Bronchial epithelial cell (primary cell): ENCODE data around the gene POLR3G. TPM values are rescaled to one million over a fixed set of nuclear protein-coding genes. Genes with fewer than 3 reads are reported as not detected.

ENCODE experiments used
- DNase-seq: peaks from one replicate; pipeline ENCODE4 v3.0.0-alpha.2; 2010; ENCODE audit warnings: low read depth
- FAIRE-seq: peaks from 2 replicates; lab custom pipeline; 2011; peaks lifted over from hg19 to GRCh38; lab: Jason Lieb, UNC
- H3K27me3 ChIP-seq: 2 replicates; pipeline ENCODE4 v1.5.1; 2011; ENCODE audit warnings: low read length; ENCODE audit not compliant: control insufficient read depth, insufficient read depth
- H3K36me3 ChIP-seq: 2 replicates; pipeline ENCODE4 v1.5.1; 2011; ENCODE audit warnings: low read length; ENCODE audit not compliant: control insufficient read depth, insufficient read depth
- H3K4me3 ChIP-seq: 2 replicates; pipeline ENCODE4 v1.5.1; 2011; ENCODE audit warnings: mild to moderate bottlenecking, low read depth, low read length, control low read depth
- total RNA-seq: library from RNA; depleted of rRNA; stranded (reverse); fragments of >200 nt; gene quantifications from 2 replicates; pipeline ENCODE4 v1.2.1, GENCODE V29; 2014
- TF ChIP-seq, protein P1 (sequence below): IDR thresholded peaks from 2 replicates; pipeline ENCODE4 v1.5.1; 2011; ENCODE audit warnings: mild to moderate bottlenecking, moderate library complexity, low read length, control low read depth, inconsistent platforms; ENCODE audit not compliant: insufficient read depth, severe bottlenecking

Gene POLR3G
- total RNA-seq, 1 donor from 2014 or later, result 7.9 TPM

DNA sequence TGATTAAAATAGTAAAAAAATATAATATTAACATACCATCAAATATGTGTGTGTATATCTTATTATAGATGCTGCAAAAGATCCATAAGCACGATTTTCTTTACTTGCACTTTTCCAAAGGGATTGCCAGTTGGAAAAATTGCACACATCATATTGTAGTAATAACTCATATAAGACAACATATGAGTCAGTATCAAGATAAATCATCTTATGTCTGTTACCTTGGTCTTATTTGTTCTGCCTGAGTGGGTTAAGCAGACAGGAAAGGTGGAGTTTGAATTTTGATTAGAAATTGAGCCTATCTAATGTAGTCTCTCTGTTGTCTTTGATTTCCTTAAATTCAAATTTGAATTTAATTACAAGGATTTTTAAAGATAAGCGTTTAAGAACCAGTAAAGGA, 30.1 kb downstream of the POLR3G start:
- Histone ChIP-seq H3K27me3 (no peaks in the 10 kb centered on the region), H3K4me3 (no peak overlapping the region), H3K36me3 (no peaks in the 10 kb centered on the region)
- FAIRE-seq, result no peak
- TF ChIP-seq, protein P1, sequence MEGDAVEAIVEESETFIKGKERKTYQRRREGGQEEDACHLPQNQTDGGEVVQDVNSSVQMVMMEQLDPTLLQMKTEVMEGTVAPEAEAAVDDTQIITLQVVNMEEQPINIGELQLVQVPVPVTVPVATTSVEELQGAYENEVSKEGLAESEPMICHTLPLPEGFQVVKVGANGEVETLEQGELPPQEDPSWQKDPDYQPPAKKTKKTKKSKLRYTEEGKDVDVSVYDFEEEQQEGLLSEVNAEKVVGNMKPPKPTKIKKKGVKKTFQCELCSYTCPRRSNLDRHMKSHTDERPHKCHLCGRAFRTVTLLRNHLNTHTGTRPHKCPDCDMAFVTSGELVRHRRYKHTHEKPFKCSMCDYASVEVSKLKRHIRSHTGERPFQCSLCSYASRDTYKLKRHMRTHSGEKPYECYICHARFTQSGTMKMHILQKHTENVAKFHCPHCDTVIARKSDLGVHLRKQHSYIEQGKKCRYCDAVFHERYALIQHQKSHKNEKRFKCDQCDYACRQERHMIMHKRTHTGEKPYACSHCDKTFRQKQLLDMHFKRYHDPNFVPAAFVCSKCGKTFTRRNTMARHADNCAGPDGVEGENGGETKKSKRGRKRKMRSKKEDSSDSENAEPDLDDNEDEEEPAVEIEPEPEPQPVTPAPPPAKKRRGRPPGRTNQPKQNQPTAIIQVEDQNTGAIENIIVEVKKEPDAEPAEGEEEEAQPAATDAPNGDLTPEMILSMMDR, result no peak
- peak; percentile 75 for DNase-seq

DNA sequence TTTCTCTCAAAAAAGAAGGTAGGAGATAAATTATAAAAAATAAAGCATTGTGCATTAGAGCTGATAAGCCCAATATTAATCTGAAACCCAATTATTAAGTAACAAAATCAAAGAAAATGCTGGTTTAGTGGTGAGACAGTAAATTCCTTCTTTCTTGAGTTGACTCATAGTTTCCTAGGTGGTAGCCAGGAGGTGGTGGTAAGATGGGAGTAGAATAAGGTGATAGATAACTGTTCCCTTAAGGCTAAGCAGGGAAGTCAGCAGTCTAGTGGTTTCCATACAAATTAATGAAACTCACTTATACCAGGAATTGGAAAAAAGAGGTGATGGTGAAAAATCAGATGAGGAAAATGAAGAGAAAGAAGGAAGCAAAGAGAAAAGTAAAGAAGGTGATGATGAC, 31.6 kb downstream of the POLR3G start:
- FAIRE-seq (no peak), DNase-seq (no peak)
- no peaks in the 10 kb centered on the region for H3K27me3 ChIP-seq
- H3K4me3 ChIP-seq, result no peak overlapping the region
- TF ChIP-seq, protein P1, result no peak
- no peaks in the 10 kb centered on the region for H3K36me3 ChIP-seq

DNA sequence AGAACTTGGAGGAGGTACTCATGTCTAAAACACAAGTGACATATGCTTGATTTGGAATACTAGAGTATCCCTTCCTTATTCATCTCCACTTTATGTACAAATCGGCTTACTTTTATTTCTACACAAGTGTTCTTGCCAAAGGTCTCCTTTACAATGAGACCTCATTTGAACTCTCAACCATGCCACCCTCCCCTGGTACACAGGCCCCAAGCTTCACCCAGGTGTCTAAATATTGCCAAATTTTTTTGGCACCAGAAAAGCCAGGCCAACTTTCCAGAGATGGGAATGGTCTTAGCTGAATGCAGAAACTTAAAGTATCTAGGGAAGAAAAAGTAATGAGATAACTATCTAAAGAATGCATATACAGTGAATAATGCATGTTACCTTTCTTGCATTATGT, 35.8 kb downstream of the POLR3G start:
- no peaks in the 10 kb centered on the region for H3K36me3 ChIP-seq
- no peaks in the 10 kb centered on the region for H3K27me3 ChIP-seq

DNA sequence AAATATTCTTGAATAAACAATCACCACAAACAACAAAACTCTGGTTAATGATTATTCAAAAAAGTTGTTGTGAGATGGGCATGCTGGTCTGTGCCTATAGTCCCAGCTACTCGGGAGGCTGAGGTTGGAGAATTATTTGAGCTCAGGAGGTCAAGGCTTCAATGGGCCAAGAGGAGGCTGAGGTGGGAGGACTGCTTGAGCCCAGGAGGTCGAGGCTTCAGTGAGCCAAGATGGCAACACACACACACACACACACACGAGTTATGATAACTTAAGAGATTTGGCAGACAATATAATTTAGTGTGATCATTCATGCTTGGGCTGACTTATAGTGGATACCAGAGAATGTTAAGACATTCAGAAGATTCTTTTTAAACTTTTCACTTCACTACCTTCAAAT, 39.9 kb downstream of the POLR3G start:
- TF ChIP-seq, protein P1, result no peak
- Histone ChIP-seq H3K36me3 (no peaks in the 10 kb centered on the region), H3K4me3 (no peak overlapping the region), H3K27me3 (no peaks in the 10 kb centered on the region)
- FAIRE-seq (no peak), DNase-seq (no peak)

More for the DNA sequence above, 35.8 kb downstream of the POLR3G start:
- no peak overlapping the region for H3K4me3 ChIP-seq
- TF ChIP-seq, protein P1, result no peak
- FAIRE-seq (no peak), DNase-seq (no peak)

DNA sequence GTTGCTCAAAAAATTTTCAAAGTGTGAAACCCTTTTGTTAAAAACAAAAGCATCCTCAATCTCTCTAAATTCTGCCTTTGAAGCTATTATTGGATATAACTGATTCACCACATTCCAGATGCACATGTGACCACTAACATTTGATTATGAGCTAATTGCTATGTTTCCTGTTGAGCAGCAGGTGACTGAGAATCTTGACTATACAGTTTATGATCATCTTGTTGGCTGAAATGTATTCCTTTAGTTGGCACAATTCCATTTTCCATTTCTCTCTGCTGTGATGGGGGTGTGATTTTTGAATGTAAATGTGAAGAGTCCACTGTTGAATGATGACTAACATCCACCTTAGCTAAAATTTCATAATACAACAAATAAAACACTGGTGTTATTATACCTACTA, 44.0 kb downstream of the POLR3G start:
- peak; percentile 71 for DNase-seq
- Histone ChIP-seq H3K36me3 (peaks cover 5% of the 10 kb centered on the region), H3K4me3 (no peak overlapping the region), H3K27me3 (no peaks in the 10 kb centered on the region)
- no peak for FAIRE-seq
- TF ChIP-seq, protein P1, result no peak

DNA sequence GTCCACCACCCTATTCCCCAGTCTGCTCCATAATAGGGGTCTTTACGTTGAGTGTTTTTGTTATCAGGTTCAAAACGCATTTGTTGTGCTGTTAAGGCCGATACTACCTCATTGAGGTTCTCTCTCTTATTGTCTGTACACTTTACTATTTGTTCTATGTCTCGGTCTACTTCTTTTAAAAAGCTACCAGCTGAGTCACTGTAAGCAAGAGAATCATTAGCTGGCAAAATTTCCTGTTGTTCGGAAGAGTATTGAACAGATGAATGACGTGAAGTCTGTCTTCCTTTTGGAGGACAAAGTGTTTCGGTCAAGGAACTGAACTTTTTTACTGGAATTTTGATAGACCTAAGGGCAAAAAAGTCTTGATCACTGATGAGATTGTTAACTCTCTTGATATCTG, 44.4 kb downstream of the POLR3G start:
- TF ChIP-seq, protein P1, result no peak
- no peak overlapping the region for H3K4me3 ChIP-seq
- no peak for FAIRE-seq
- DNase-seq, result peak; percentile 40
- H3K27me3 ChIP-seq, result no peaks in the 10 kb centered on the region
- H3K36me3 ChIP-seq, result peaks cover 5% of the 10 kb centered on the region
